Transverse colon (tissue), 4 donors: ENCODE results near the gene ZBTB16.

Source experiments
- POLR2A ChIP-seq: fragments of 450-650 bp; IDR thresholded peaks from one replicate; pipeline ENCODE4 v1.6.1; 2016; ENCODE audit warnings: antibody characterized with exemption, mild to moderate bottlenecking, moderate library complexity
- POLR2AphosphoS5 ChIP-seq, 3 donors: sonication (generic); formaldehyde crosslinking; IDR thresholded peaks; one replicate each; pipeline ENCODE4 v1.6.1; 2016; ENCODE audit warnings: antibody characterized with exemption in 3 of 3
- TF ChIP-seq, protein P1 (sequence below), 5 experiments: fragments of 200-600 bp in 3 of 5; fragments of 450-650 bp in 2 of 5; sonication (generic) in 3 of 5; IDR thresholded peaks; 1 replicate in 2 of 5; 2 replicates in 3 of 5; pipeline ENCODE4 v1.5.1; 2016 to 2017; ENCODE audit warnings: antibody characterized with exemption in 5 of 5, inconsistent platforms in 3 of 5, mild to moderate bottlenecking in 2 of 5, moderate library complexity in 1 of 5

DNA sequence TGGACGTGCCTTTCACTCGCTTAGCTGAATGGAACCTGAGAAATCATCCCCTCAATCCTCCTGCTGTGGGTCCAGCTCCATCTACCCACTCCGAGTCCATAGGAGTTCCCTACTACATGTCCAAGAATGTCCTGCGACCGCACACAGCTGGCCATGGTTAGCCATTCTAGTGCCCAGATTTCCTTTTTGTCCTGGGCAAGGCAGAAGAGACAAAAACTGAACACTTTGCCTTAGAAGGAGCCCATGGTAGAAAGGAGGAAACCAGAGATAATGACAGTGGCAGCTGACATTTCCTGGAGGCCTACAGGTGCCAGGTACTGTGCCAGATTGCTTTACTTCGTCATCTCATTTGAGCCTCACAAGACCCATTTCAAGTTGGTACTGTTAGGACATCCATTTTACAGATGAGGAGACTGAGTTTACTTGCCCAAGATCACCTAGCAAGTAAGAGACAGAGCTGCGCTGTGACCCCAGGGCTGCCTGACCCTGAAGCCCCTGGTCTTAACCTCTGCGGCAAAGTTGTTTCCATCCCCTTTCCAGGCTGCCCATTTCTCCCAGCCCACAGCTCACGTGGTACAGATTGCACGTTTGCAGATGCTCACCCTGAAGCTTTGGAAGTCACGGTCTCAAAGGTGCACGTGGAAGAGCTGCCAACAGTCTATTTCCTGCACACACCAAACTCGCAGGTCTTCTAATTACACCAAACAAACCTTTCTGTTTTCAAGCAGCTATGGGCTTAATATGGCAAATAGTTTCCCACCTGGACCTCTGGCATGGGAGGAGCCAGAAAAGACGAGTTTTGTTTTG lies 112.7 kb downstream of the ZBTB16 start:
- TF ChIP-seq, protein P1, sequence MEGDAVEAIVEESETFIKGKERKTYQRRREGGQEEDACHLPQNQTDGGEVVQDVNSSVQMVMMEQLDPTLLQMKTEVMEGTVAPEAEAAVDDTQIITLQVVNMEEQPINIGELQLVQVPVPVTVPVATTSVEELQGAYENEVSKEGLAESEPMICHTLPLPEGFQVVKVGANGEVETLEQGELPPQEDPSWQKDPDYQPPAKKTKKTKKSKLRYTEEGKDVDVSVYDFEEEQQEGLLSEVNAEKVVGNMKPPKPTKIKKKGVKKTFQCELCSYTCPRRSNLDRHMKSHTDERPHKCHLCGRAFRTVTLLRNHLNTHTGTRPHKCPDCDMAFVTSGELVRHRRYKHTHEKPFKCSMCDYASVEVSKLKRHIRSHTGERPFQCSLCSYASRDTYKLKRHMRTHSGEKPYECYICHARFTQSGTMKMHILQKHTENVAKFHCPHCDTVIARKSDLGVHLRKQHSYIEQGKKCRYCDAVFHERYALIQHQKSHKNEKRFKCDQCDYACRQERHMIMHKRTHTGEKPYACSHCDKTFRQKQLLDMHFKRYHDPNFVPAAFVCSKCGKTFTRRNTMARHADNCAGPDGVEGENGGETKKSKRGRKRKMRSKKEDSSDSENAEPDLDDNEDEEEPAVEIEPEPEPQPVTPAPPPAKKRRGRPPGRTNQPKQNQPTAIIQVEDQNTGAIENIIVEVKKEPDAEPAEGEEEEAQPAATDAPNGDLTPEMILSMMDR (IDR thresholded peaks at IDR 0.05) = no peak
- TF ChIP-seq POLR2A = no peak
- TF ChIP-seq POLR2AphosphoS5 (IDR thresholded peaks at IDR 0.05) = no peak
